ENCODE measurements around the gene DKK2.

GRCh38 chr4:107066621-107067020 is 30.5 kb upstream of the DKK2 start:
- no peak for TF ChIP-seq CTCF (IDR thresholded peaks at IDR 0.05; ENCODE audit: insufficient read depth, low read depth, low read length)
- TF ChIP-seq EZH2 (IDR thresholded peaks at IDR 0.05; ENCODE audit: insufficient read depth, low read length) = no peak

All from astrocyte (in vitro differentiated cells and primary cell).